K562 (cell line): ENCODE results near the gene ATP5F1D. TPM values are rescaled to one million over a fixed set of nuclear protein-coding genes. Genes with fewer than 3 reads are reported as not detected.

Experiments used
- ATAC-seq: fragments of 200-7000 bp; cut with Tn5 transposase; 3 replicates; pipeline ENCODE4 v1.9.1; 2020; ENCODE audit warnings: moderate library complexity
- BruUV-seq: library from RNA; stranded (reverse); fragments of 400-500 nt; replicated peaks from 2 replicates; lab custom pipeline; 2021; lab: Mats Ljungman, UMichigan
- CTCF ChIA-PET: fragments of 300-600 bp; formaldehyde crosslinking; extraction: SDS; loops from one replicate; lab custom pipeline; 2021; ENCODE audit warnings: low intra/inter-chr PET ratio; lab: Yijun Ruan, JAX
- POLR2A ChIA-PET: fragments of 300-600, 350-650 bp; sonication (Branson Sonifier 250); formaldehyde crosslinking; extraction: SDS; loops from one replicate; lab custom pipeline; 2021; ENCODE audit warnings: antibody characterized with exemption, inconsistent platforms; lab: Yijun Ruan, JAX
- DNase-seq, 4 experiments: peaks; one replicate each; pipeline versions ENCODE4 v3.0.0 to v3.0.0-alpha.2; 2011 to 2018; ENCODE audit warnings: low spot score in 3 of 4, mixed read lengths in 3 of 4; ENCODE audit errors: extremely low read depth in 1 of 4
- FAIRE-seq: peaks from 2 replicates; lab custom pipeline; 2011; peaks lifted over from hg19 to GRCh38; lab: Jason Lieb, UNC
- H2AFZ ChIP-seq: 2 replicates; pipeline ENCODE4 v1.6.0; 2011; ENCODE audit warnings: low read depth, low read length, control low read depth, inconsistent platforms
- H3K27ac ChIP-seq: fragments of 200-600 bp; 3 replicates; pipeline ENCODE4 v1.8.0; 2011; ENCODE audit warnings: low read depth, mild to moderate bottlenecking, control low read depth, inconsistent platforms, low read length, moderate library complexity, mixed read lengths; ENCODE audit errors: extremely low read depth
- H3K27me3 ChIP-seq, 2 experiments: fragments of 300-600 bp in 1 of 2; 2 replicates in 1 of 2; 3 replicates in 1 of 2; pipeline versions ENCODE4 v1.6.0 to v1.8.0; 2011; ENCODE audit warnings: inconsistent platforms in 2 of 2, low read length in 2 of 2, mild to moderate bottlenecking in 1 of 2, mixed read lengths in 1 of 2, moderate library complexity in 1 of 2; ENCODE audit not compliant: control insufficient read depth in 2 of 2, insufficient read depth in 2 of 2
- H3K36me3 ChIP-seq: fragments of 300-600 bp; 3 replicates; pipeline ENCODE4 v1.8.0; 2011; ENCODE audit warnings: mild to moderate bottlenecking, low read length, inconsistent platforms; ENCODE audit not compliant: control insufficient read depth, insufficient read depth
- H3K4me1 ChIP-seq, 2 experiments: fragments of 200-600 bp in 1 of 2; replicated peaks in 1 of 2; 2 replicates in 1 of 2; 3 replicates in 1 of 2; pipeline versions ENCODE4 v1.5.1 to v1.8.0; 2011; ENCODE audit warnings: inconsistent platforms in 2 of 2, low read length in 2 of 2, mild to moderate bottlenecking in 1 of 2, mixed read lengths in 1 of 2, moderate library complexity in 1 of 2; ENCODE audit not compliant: control insufficient read depth in 2 of 2, insufficient read depth in 2 of 2
- H3K4me2 ChIP-seq: 2 replicates; pipeline ENCODE4 v1.6.1; 2011; ENCODE audit warnings: low read length, control low read depth, inconsistent platforms, mixed read lengths; ENCODE audit not compliant: insufficient read depth
- H3K4me3 ChIP-seq: fragments of 200-600 bp; sonication (generic), shearing (Covaris generic); 2 replicates; pipeline ENCODE4 v1.5.1; 2016; ENCODE audit warnings: control low read depth, inconsistent platforms
- H3K79me2 ChIP-seq: fragments of 200-600 bp; 3 replicates; pipeline ENCODE4 v1.8.0; 2011; ENCODE audit warnings: low read length, inconsistent platforms; ENCODE audit not compliant: control insufficient read depth, insufficient read depth
- H3K9ac ChIP-seq, 2 experiments: 2 replicates each; pipeline versions ENCODE4 v1.6.0 to v1.6.1; 2011; ENCODE audit warnings: low read depth in 2 of 2, low read length in 2 of 2, control low read depth in 1 of 2, inconsistent platforms in 1 of 2, mild to moderate bottlenecking in 1 of 2, mixed read lengths in 1 of 2; ENCODE audit not compliant: insufficient read depth in 1 of 2
- H3K9me1 ChIP-seq: one replicate; pipeline ENCODE4 v1.6.0; 2011; ENCODE audit warnings: inconsistent platforms, mild to moderate bottlenecking, low read length, moderate library complexity; ENCODE audit not compliant: control insufficient read depth, insufficient read depth
- H3K9me3 ChIP-seq: replicated peaks from 2 replicates; pipeline ENCODE4 v1.5.1; 2011; ENCODE audit warnings: low read depth, low read length, inconsistent platforms; ENCODE audit not compliant: control insufficient read depth, insufficient read depth
- H4K20me1 ChIP-seq: replicated peaks from 2 replicates; pipeline ENCODE4 v1.6.1; 2011; ENCODE audit warnings: low read length, inconsistent platforms, mixed read lengths; ENCODE audit not compliant: control insufficient read depth, insufficient read depth
- CBFB ChIP-seq: sonication (generic); formaldehyde crosslinking; IDR thresholded peaks from 2 replicates; pipeline ENCODE4 v1.4.0; 2020; ENCODE audit warnings: mild to moderate bottlenecking, missing genetic modification reagents
- CBX1 ChIP-seq: sonication (generic); IDR thresholded peaks from 2 replicates; pipeline ENCODE4 v1.6.1; 2016; ENCODE audit warnings: antibody characterized with exemption, low read depth, mild to moderate bottlenecking
- DMBX1 ChIP-seq: fragments of 250-450 bp; sonication (Bioruptor Pico); IDR thresholded peaks from 2 replicates; pipeline ENCODE4 v1.8.0; 2022; ENCODE audit warnings: inconsistent platforms, mild to moderate bottlenecking, moderate library complexity, borderline replicate concordance
- DPF2 ChIP-seq: fragments of 450-650 bp; IDR thresholded peaks from 2 replicates; pipeline ENCODE4 v1.6.1; 2016
- GABPB2 ChIP-seq: fragments of 250-450 bp; sonication (Bioruptor Pico); conservative IDR thresholded peaks from 2 replicates; pipeline ENCODE4 v1.5.1; 2021; ENCODE audit warnings: mild to moderate bottlenecking
- HDGF ChIP-seq: fragments of 450-650 bp; IDR thresholded peaks from 2 replicates; pipeline ENCODE4 v1.6.1; 2016
- PCBP2 ChIP-seq: fragments of 200-400 bp; formaldehyde crosslinking; IDR thresholded peaks from 2 replicates; pipeline ENCODE4 v1.6.1; 2018; ENCODE audit warnings: low read length, low read depth, mild to moderate bottlenecking, moderate library complexity; ENCODE audit not compliant: poor library complexity, severe bottlenecking
- POLR2AphosphoS5 ChIP-seq: IDR thresholded peaks from 2 replicates; pipeline ENCODE4 v1.6.1; 2011; ENCODE audit warnings: mild to moderate bottlenecking, low read depth, low read length, moderate library complexity; ENCODE audit not compliant: control insufficient read depth, insufficient read depth
- RFX5 ChIP-seq: IDR thresholded peaks from 2 replicates; pipeline ENCODE4 v1.6.1; 2011; ENCODE audit warnings: low read depth, mild to moderate bottlenecking, improper control_type of control experiment, low read length
- SMAD3 ChIP-seq: fragments of 450-650 bp; formaldehyde crosslinking; conservative IDR thresholded peaks from 2 replicates; pipeline ENCODE4 v1.4.0; 2020; ENCODE audit warnings: mild to moderate bottlenecking
- SMARCC2 ChIP-seq: fragments of 450-650 bp; IDR thresholded peaks from 2 replicates; pipeline ENCODE4 v1.6.1; 2017; ENCODE audit warnings: antibody characterized with exemption, moderate library complexity, mild to moderate bottlenecking, low read depth
- THRAP3 ChIP-seq: fragments of 450-650 bp; IDR thresholded peaks from 2 replicates; pipeline ENCODE4 v1.6.1; 2016; ENCODE audit warnings: mild to moderate bottlenecking, inconsistent platforms, borderline replicate concordance
- ZNF140 ChIP-seq: fragments of 250-450 bp; sonication (Bioruptor Pico); IDR thresholded peaks from 2 replicates; pipeline ENCODE4 v1.8.0; 2021; ENCODE audit warnings: moderate library complexity, mild to moderate bottlenecking, inconsistent platforms
- ZNF589 ChIP-seq: fragments of 200-800 bp; sonication (Bioruptor generic); IDR thresholded peaks from 2 replicates; pipeline ENCODE4 v1.6.1; 2016; ENCODE audit warnings: low read depth, missing genetic modification characterization, missing compliant biosample characterization
- WGBS: fragments of 100-300 bp; shearing (Covaris generic); methylation state at CpG from one replicate; pipeline ENCODE4 v1.1.6; 2016; ENCODE audit warnings: low coverage, mixed read lengths; ENCODE audit not compliant: insufficient coverage; ENCODE audit errors: missing lambda C conversion rate; 5-methylcytosine and 5-hydroxymethylcytosine counted together
- in situ Hi-C: fragments of 300-500 bp; cut with MboI; formaldehyde crosslinking; loops from 4 replicates; pipeline ENCODE4 v1.15.0; 2018; ENCODE audit warnings: inconsistent platforms, mixed read lengths
- intact Hi-C: fragments of 100-400 bp; cut with micrococcal nuclease; formaldehyde crosslinking; loops from 2 replicates; pipeline ENCODE4 v1.14.2; 2022
- polyA plus RNA-seq, 8 experiments: library from polyadenylated mRNA; depleted of rRNA in 4 of 8; stranded (reverse) in 5 of 8; unstranded in 3 of 8; fragments of >200 nt; fragmentation: Nextera tagmentation in 2 of 8; fragmentation: Illumina TruSeq in 1 of 8; extraction: Ambion mirVana in 2 of 8; extraction: Trizol in 1 of 8; gene quantifications; 2 replicates each; pipeline versions ENCODE4 v1.2.1 to v1.2.3, GENCODE V29; 2011 to 2014; ENCODE audit warnings: inconsistent platforms in 1 of 8, missing spikeins in 1 of 8
- total RNA-seq, 7 experiments: library from RNA; depleted of rRNA in 6 of 7; stranded (reverse); fragments of >200 nt in 6 of 7; fragmentation: Illumina TruSeq in 2 of 7; extraction: Trizol in 2 of 7; gene quantifications; 2 replicates each; pipeline versions ENCODE4 v1.2.1 to v1.2.3, GENCODE V29; 2011 to 2021; ENCODE audit warnings: low replicate concordance in 1 of 7
- TF ChIP-seq, protein P1 (sequence below), 2 experiments: IDR thresholded peaks; 2 replicates each; pipeline ENCODE4 v1.6.1; 2012; ENCODE audit warnings: improper control_type of control experiment in 2 of 2, low read depth in 2 of 2, low read length in 2 of 2, borderline replicate concordance in 1 of 2
- TF ChIP-seq, protein P2 (sequence below), 3 experiments: fragments of 200-800 bp in 1 of 3; sonication (Bioruptor generic) in 1 of 3; sonication (generic) in 1 of 3; formaldehyde crosslinking in 1 of 3; IDR thresholded peaks; 2 replicates each; pipeline versions ENCODE4 v1.6.1 to v1.8.0; 2016 to 2022; ENCODE audit warnings: mild to moderate bottlenecking in 2 of 3, missing compliant biosample characterization in 2 of 3, missing genetic modification characterization in 2 of 3, missing genetic modification reagents in 1 of 3

The ATP5F1D gene
- total and polyA plus RNA-seq, 9 of the 15 experiments (the other 6 are each of a cell fraction or from before 2014, with no cell fraction given), result 3.9 to 409 (median 36.8) TPM

DNA sequence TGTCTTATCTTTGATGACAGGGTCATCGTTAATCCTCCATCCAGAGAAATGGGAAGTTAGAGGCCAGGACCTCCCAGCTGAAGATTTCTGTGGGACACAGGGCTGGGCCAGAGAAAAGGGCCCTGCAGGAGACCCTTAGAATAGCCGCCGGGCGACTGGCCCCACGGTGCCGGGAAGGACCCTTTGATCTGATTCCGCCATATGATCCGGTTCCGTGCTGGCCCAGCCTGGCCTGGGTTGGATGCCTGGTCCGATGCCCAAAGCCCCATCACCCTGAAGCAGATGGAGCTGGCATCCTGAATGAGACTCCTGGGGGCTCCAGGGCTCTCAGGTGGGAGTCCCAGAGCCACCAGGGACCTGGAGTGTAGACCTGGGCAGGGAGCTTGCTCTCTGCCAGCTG is 42.0 kb upstream of the ATP5F1D start:
- Histone ChIP-seq H3K27ac (no peak overlapping the region), H3K9me3 (no peaks in the 10 kb centered on the region), H3K79me2 (no peaks in the 10 kb centered on the region), H4K20me1 (no peaks in the 10 kb centered on the region), H3K4me2 (no peak overlapping the region), H3K9ac (peak overlapping the region in 1 of 2 experiments; percentile 50; a peak in 1 of 4 replicates), H3K36me3 (no peaks in the 10 kb centered on the region), H2AFZ (no peak overlapping the region), H3K9me1 (no peaks in the 10 kb centered on the region), H3K27me3 (no peaks in the 10 kb centered on the region), H3K4me3 (no peak overlapping the region), H3K4me1 (peaks cover 16 to 31% of the 10 kb centered on the region in 2 experiments)
- no TSS peak for BruUV-seq
- POLR2A ChIA-PET, result interaction anchor here (0.9 to 1.2 kb wide), 2 partner anchors 51 to 93 kb away, joined by 3 to 4 read pairs; no protein-coding TSS in a partner anchor
- DNase-seq (no peak), ATAC-seq (no peak), FAIRE-seq (no peak)
- no peak for TF ChIP-seq ZNF140 (CRISPR knock-in tag)
- no peak for TF ChIP-seq THRAP3
- TF ChIP-seq DMBX1 (CRISPR knock-in tag), result no peak
- TF ChIP-seq SMARCC2, result no peak
- no peak for TF ChIP-seq CBX1
- TF ChIP-seq ZNF589, result no peak
- TF ChIP-seq PCBP2, result no peak
- TF ChIP-seq, protein P1, sequence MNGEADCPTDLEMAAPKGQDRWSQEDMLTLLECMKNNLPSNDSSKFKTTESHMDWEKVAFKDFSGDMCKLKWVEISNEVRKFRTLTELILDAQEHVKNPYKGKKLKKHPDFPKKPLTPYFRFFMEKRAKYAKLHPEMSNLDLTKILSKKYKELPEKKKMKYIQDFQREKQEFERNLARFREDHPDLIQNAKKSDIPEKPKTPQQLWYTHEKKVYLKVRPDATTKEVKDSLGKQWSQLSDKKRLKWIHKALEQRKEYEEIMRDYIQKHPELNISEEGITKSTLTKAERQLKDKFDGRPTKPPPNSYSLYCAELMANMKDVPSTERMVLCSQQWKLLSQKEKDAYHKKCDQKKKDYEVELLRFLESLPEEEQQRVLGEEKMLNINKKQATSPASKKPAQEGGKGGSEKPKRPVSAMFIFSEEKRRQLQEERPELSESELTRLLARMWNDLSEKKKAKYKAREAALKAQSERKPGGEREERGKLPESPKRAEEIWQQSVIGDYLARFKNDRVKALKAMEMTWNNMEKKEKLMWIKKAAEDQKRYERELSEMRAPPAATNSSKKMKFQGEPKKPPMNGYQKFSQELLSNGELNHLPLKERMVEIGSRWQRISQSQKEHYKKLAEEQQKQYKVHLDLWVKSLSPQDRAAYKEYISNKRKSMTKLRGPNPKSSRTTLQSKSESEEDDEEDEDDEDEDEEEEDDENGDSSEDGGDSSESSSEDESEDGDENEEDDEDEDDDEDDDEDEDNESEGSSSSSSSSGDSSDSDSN (IDR thresholded peaks at IDR 0.05; ENCODE audit: borderline replicate concordance in 1 of 2, low read depth in 2 of 2, low read length in 2 of 2), result no peak
- TF ChIP-seq CBFB (CRISPR knock-in tag), result no peak
- TF ChIP-seq, protein P2, sequence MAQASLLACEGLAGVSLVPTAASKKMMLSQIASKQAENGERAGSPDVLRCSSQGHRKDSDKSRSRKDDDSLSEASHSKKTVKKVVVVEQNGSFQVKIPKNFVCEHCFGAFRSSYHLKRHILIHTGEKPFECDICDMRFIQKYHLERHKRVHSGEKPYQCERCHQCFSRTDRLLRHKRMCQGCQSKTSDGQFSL (CRISPR knock-in tag; IDR thresholded peaks at IDR 0.05), result no peak
- TF ChIP-seq, protein P2 (tag; IDR thresholded peaks at IDR 0.05), result no peak
- no peak for TF ChIP-seq RFX5
- TF ChIP-seq HDGF, result no peak
- no peak for TF ChIP-seq SMAD3 (CRISPR knock-in tag)
- no peak for TF ChIP-seq GABPB2 (CRISPR knock-in tag)
- TF ChIP-seq DPF2, result no peak
- TF ChIP-seq POLR2AphosphoS5, result no peak
- in situ Hi-C loops (no loop called here), intact Hi-C loops (no loop called here)
- CTCF ChIA-PET, result interaction anchor here (0.8 kb wide), 1 partner anchor 198 kb away, joined by 9 read pairs; no protein-coding TSS in a partner anchor
- WGBS, result 71% methylated on average over 10 of the region's 10 CpGs
